Glutamatergic neuron (in vitro differentiated cells): Measurements from ENCODE around the gene OTOL1. TPM values are rescaled to one million over a fixed set of nuclear protein-coding genes. Genes with fewer than 3 reads are reported as not detected.

Source experiments
- DNase-seq: peaks from one replicate; pipeline ENCODE4 v3.0.0; 2022
- H3K27ac Mint-ChIP-seq: one replicate; pipeline ENCODE4 v1.8.0; 2020; ENCODE audit warnings: mild to moderate bottlenecking, mixed read lengths, inconsistent platforms; ENCODE audit not compliant: unreplicated experiment
- H3K27me3 Mint-ChIP-seq: one replicate; pipeline ENCODE4 v1.8.0; 2020; ENCODE audit warnings: mild to moderate bottlenecking, moderate library complexity, mixed read lengths, inconsistent platforms; ENCODE audit not compliant: unreplicated experiment
- H3K36me3 Mint-ChIP-seq: one replicate; pipeline ENCODE4 v1.8.0; 2020; ENCODE audit warnings: mild to moderate bottlenecking, mixed read lengths, inconsistent platforms; ENCODE audit not compliant: unreplicated experiment
- H3K4me1 Mint-ChIP-seq: one replicate; pipeline ENCODE4 v1.8.0; 2020; ENCODE audit warnings: mild to moderate bottlenecking, low read depth, mixed read lengths, inconsistent platforms; ENCODE audit not compliant: unreplicated experiment
- H3K4me3 Mint-ChIP-seq: one replicate; pipeline ENCODE4 v1.8.0; 2020; ENCODE audit warnings: mild to moderate bottlenecking, mixed read lengths, inconsistent platforms; ENCODE audit not compliant: unreplicated experiment
- H3K9me3 Mint-ChIP-seq: one replicate; pipeline ENCODE4 v1.8.0; 2020; ENCODE audit warnings: mild to moderate bottlenecking, moderate library complexity, mixed read lengths, inconsistent platforms; ENCODE audit not compliant: unreplicated experiment
- CTCF ChIP-seq: fragments of 200-600 bp; sonication (generic); IDR thresholded peaks from one replicate; pipeline ENCODE4 v1.5.0; 2021; ENCODE audit not compliant: partially characterized antibody, unreplicated experiment
- total RNA-seq: library from RNA; stranded (reverse); fragmentation: NEBNext Ultra II Directional; extraction: Animal tissue kit (Norgen Biotek cat#: 25700); gene quantifications from one replicate; pipeline ENCODE4 v1.2.1, GENCODE V29; 2021; ENCODE audit not compliant: unreplicated experiment

OTOL1 gene
- total RNA-seq, 1 donor from 2014 or later: not detected

- Mint-ChIP-seq H3K27me3 (no peaks in the 10 kb centered on the region), H3K9me3 (no peaks in the 10 kb centered on the region), H3K4me1 (no peaks in the 10 kb centered on the region), H3K4me3 (no peak overlapping the region), H3K27ac (no peak overlapping the region), H3K36me3 (peaks cover 13% of the 10 kb centered on the region)
- DNase-seq: no peak
- TF ChIP-seq CTCF: no peak
These were observed 34.5 kb upstream of the OTOL1 start for GRCh38 chr3:161462138-161462537.

GRCh38 chr3:161471211-161471610 lies 25.4 kb upstream of the OTOL1 start:
- no peaks in the 10 kb centered on the region for H3K9me3 Mint-ChIP-seq
- DNase-seq: no peak
- TF ChIP-seq CTCF: no peak
- no peaks in the 10 kb centered on the region for H3K4me1 Mint-ChIP-seq
- H3K36me3 Mint-ChIP-seq: no peaks in the 10 kb centered on the region
- H3K27ac Mint-ChIP-seq: no peak overlapping the region
- H3K4me3 Mint-ChIP-seq: no peak overlapping the region
- H3K27me3 Mint-ChIP-seq: no peaks in the 10 kb centered on the region

- Mint-ChIP-seq H3K36me3 (no peaks in the 10 kb centered on the region), H3K27ac (no peak overlapping the region), H3K4me1 (no peaks in the 10 kb centered on the region), H3K27me3 (no peaks in the 10 kb centered on the region), H3K9me3 (no peaks in the 10 kb centered on the region), H3K4me3 (no peak overlapping the region)
- TF ChIP-seq CTCF: no peak
- DNase-seq: no peak
These were observed 22.5 kb upstream of the OTOL1 start for GRCh38 chr3:161474139-161474538.

GRCh38 chr3:161474741-161475140 lies 21.9 kb upstream of the OTOL1 start:
- H3K4me3 Mint-ChIP-seq: no peak overlapping the region

GRCh38 chr3:161475206-161475605 lies 21.4 kb upstream of the OTOL1 start:
- Mint-ChIP-seq H3K4me3 (no peak overlapping the region), H3K27me3 (no peaks in the 10 kb centered on the region), H3K36me3 (no peaks in the 10 kb centered on the region), H3K4me1 (no peaks in the 10 kb centered on the region), H3K9me3 (no peaks in the 10 kb centered on the region), H3K27ac (no peak overlapping the region)
- TF ChIP-seq CTCF: no peak
- no peak for DNase-seq

More at GRCh38 chr3:161474741-161475140, 21.9 kb upstream of the OTOL1 start:
- Mint-ChIP-seq H3K27ac (no peak overlapping the region), H3K9me3 (no peaks in the 10 kb centered on the region), H3K36me3 (no peaks in the 10 kb centered on the region), H3K4me1 (no peaks in the 10 kb centered on the region), H3K27me3 (no peaks in the 10 kb centered on the region)
- TF ChIP-seq CTCF: no peak
- no peak for DNase-seq
